Stomach (tissue), 4 donors: ENCODE data around the gene FAHD1.

ENCODE experiments used
- EP300 ChIP-seq: sonication (generic); formaldehyde crosslinking; IDR thresholded peaks from one replicate; pipeline ENCODE4 v1.6.1; 2017; ENCODE audit warnings: antibody characterized with exemption
- POLR2AphosphoS5 ChIP-seq, 3 donors: sonication (generic); formaldehyde crosslinking; IDR thresholded peaks; one replicate each; pipeline ENCODE4 v1.6.1; 2016; ENCODE audit warnings: antibody characterized with exemption in 3 of 3
- TF ChIP-seq, protein P1 (sequence below), 7 experiments: fragments of 450-650 bp in 4 of 7; fragments of 200-600 bp in 3 of 7; sonication (generic) in 3 of 7; IDR thresholded peaks; one replicate each; pipeline ENCODE4 v1.5.1; 2016 to 2019; ENCODE audit warnings: antibody characterized with exemption in 7 of 7, control low read depth in 2 of 7, mild to moderate bottlenecking in 1 of 7

DNA sequence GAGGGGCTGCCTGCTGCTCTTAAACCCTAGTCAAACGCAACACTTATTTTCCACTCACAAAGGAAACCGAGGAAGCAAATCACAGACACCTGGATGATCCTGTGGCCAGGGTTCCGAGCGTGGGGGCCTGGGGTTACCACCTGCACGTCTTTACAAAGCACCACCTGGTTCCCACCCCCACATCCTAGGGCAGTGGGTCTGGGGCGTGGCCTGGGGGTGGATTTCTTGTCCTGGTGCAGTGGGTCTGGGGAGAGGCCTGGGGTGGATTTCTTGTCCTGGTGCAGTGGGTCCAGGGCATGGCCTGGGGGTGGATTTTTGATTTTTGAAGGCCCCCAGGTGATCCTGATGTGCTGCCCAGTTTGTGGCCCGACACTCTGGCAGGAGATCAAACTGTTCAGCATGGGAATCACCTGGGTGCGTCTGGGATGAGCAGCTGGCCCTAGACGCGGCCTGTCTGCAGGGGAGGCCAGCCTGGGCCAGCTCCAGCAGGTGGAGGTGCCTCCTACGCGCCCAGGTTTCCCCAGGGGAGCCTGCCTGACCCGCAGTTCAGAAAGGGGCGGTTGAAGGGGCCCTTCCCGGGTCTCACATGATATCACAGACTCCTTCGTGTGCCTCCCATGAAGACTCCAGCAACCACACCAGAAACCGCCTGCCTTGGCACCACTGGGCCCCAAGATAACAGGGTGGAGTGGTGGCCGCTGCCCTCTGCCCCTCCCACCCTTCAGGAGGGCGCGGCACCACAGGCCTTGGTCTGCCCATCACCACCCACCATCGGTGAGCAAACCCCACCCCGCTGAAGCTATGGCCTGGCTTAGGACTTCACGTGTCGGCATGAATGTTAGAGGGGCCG, 6.7 kb upstream of the FAHD1 start:
- TF ChIP-seq, protein P1, sequence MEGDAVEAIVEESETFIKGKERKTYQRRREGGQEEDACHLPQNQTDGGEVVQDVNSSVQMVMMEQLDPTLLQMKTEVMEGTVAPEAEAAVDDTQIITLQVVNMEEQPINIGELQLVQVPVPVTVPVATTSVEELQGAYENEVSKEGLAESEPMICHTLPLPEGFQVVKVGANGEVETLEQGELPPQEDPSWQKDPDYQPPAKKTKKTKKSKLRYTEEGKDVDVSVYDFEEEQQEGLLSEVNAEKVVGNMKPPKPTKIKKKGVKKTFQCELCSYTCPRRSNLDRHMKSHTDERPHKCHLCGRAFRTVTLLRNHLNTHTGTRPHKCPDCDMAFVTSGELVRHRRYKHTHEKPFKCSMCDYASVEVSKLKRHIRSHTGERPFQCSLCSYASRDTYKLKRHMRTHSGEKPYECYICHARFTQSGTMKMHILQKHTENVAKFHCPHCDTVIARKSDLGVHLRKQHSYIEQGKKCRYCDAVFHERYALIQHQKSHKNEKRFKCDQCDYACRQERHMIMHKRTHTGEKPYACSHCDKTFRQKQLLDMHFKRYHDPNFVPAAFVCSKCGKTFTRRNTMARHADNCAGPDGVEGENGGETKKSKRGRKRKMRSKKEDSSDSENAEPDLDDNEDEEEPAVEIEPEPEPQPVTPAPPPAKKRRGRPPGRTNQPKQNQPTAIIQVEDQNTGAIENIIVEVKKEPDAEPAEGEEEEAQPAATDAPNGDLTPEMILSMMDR (IDR thresholded peaks at IDR 0.05), result no peak
- TF ChIP-seq POLR2AphosphoS5 (IDR thresholded peaks at IDR 0.05) (no peak), EP300 (no peak)
